Ishikawa (cell line): ENCODE data around the gene FBL.

Experiments
- CREB1 ChIP-seq: IDR thresholded peaks from 2 replicates; pipeline ENCODE4 v1.6.1; 2012; ENCODE audit warnings: low read depth
- EGR1 ChIP-seq: IDR thresholded peaks from 2 replicates; pipeline ENCODE4 v1.6.1; 2012
- EP300 ChIP-seq: IDR thresholded peaks from 2 replicates; pipeline ENCODE4 v1.6.1; 2012; ENCODE audit warnings: borderline replicate concordance
- FOXM1 ChIP-seq: IDR thresholded peaks from 2 replicates; pipeline ENCODE4 v1.6.1; 2012; ENCODE audit warnings: low read depth, borderline replicate concordance
- RAD21 ChIP-seq: IDR thresholded peaks from 2 replicates; pipeline ENCODE4 v1.6.1; 2012; ENCODE audit warnings: low read depth
- REST ChIP-seq: IDR thresholded peaks from 2 replicates; pipeline ENCODE4 v1.6.1; 2012; ENCODE audit warnings: low read depth, mild to moderate bottlenecking
- TAF1 ChIP-seq: IDR thresholded peaks from 2 replicates; pipeline ENCODE4 v1.6.1; 2012; ENCODE audit warnings: low read depth, mild to moderate bottlenecking
- TCF12 ChIP-seq: IDR thresholded peaks from 2 replicates; pipeline ENCODE4 v1.6.1; 2012; ENCODE audit warnings: low read depth
- USF1 ChIP-seq: IDR thresholded peaks from 2 replicates; pipeline ENCODE4 v1.6.1; 2012
- YY1 ChIP-seq: IDR thresholded peaks from 2 replicates; pipeline ENCODE4 v1.6.1; 2012; ENCODE audit warnings: low read depth

- no peak for TF ChIP-seq EP300
- 0 out of 2 replicates have a peak, but pooled peaks have one; percentile 27 for TF ChIP-seq YY1
- no peak for TF ChIP-seq EGR1
- TF ChIP-seq TAF1: peak; percentile 81; the same call in 1 of the 2 replicates
- no peak for TF ChIP-seq TCF12
- TF ChIP-seq REST: no peak
- TF ChIP-seq USF1: 0 out of 2 replicates have a peak, but pooled peaks have one; percentile 32
- no peak for TF ChIP-seq FOXM1
- no peak for TF ChIP-seq RAD21
- peak; percentile 54; the same call in 1 of the 2 replicates for TF ChIP-seq CREB1
Observed at GRCh38 chr19:39845933-39846677, at the start of gene FBL.
